OCI-M1 (cell line): Measurements from ENCODE around the gene TRPM4.
"Not testable (repeated sequence)": the region's sequence is repeated elsewhere in the genome, so short reads cannot be mapped to it uniquely, and the experiment has no call there.

ENCODE experiments used
- DNase-seq: peaks from one replicate; lab custom pipeline; 2025; lab: John Stamatoyannopoulos, UW

TRPM4 gene

DNA sequence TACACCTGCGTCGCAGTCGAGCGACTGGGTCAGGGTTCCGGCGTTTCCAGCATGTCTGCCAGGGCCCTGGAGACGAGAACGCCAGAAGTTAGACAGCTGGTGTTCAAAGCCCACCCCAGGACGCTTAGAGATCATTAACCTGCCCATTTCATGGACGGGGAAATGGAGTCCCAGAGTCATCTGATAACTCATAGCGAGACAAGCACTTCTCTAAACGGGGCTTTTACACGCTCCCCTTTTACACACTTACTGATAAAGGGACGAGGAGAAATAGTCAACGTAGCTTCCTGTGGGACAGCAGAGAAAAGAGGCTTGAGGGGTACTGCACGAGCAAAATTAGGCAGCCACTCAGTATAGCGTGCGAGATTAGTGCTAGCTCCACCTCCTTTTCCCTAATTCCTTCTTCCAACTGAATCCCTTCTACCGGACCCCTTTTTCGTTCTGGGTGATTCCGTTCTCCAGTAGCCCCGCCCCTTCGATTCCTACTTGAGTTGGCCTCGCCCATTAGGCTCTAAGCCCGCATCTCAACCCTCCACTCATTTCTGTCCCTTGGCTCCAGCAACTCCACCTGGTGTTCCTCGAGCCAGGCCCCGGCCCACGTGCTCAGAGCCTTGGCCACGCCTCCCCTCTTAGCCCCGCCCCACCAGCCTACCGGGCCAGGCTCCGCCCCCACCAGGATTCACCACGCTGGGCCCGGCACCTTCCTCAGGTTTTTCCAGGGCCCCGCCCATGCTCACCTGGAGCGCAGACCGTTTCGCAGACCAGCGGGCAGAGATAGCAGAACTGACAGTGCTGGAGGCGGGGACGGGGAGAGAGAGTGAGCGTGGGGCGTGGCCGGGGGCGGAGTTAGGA is 6.1 kb upstream of the TRPM4 start:
- DNase-seq, result peak; percentile 96

DNA sequence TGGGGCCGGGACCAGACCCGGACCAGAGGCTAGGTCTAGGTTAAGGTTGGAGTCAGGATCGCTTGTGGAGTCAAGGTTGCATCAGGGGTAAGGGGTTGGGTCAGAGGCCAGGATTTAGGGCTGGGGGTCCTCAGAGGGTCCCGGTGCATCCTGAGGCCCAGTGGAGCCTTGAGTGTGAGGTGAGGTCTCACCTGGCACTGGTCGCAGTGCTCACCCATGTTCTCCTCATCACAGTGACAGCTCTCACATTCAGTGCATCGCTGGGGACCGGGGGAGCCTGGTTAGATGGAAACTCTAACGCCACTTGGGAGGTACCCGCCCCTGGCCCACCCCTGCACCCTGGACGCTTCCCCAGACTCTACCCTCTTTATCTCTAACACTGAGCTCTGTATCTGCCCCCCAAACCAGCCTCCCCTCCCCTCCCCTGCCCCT is 5.5 kb upstream of the TRPM4 start:
- no peak for DNase-seq

DNA sequence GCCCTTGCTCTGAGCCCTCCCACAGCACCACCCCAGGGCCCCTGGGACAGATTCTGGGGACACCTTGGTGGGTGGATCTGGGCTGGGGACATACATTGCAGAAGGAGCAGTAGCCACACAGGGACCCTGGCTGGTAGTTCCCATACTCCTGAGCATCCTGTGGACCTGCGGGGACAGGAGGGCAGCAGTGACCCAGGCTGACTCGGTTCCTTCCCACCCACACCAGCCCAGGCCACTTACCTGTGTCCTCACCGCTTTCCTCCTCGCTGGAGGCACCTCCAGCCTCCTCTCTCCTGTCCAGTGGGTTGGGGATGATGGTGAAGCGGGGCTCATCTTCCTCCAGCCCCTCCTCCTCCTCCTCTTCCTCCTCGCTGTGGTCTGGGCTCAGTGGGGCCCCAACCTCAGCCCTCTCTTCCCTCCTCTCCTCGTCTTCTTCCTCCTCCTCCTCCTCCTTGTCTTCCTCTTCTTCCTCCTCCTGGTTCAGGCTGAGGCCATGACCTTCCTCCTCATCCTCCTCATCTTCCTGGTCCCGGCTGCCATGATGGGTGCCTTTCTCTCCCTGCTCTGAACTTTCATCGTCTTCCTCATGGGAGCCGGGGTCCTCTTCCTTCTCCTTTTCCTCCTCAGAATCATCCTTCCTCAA is 4.3 kb upstream of the TRPM4 start:
- DNase-seq, result no peak

DNA sequence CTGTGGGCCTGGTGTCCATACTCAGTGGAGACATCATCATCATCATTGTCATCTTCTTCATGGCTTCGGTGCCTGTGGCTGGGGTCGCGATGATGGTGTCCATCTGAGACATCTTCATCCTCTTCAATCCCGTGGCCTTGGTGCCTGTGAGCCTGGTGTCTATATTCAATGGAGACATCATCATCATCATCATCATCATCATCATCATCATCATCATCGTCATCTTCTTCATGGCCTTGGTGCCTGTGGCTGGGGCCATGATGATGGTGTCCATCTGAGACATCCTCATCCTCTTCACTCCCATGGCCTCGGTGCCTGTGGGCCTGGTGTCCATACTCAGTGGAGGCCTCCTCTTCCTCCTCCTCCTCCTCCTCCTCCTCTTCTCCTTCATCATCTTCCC is 3.3 kb upstream of the TRPM4 start:
- DNase-seq, result no peak

DNA sequence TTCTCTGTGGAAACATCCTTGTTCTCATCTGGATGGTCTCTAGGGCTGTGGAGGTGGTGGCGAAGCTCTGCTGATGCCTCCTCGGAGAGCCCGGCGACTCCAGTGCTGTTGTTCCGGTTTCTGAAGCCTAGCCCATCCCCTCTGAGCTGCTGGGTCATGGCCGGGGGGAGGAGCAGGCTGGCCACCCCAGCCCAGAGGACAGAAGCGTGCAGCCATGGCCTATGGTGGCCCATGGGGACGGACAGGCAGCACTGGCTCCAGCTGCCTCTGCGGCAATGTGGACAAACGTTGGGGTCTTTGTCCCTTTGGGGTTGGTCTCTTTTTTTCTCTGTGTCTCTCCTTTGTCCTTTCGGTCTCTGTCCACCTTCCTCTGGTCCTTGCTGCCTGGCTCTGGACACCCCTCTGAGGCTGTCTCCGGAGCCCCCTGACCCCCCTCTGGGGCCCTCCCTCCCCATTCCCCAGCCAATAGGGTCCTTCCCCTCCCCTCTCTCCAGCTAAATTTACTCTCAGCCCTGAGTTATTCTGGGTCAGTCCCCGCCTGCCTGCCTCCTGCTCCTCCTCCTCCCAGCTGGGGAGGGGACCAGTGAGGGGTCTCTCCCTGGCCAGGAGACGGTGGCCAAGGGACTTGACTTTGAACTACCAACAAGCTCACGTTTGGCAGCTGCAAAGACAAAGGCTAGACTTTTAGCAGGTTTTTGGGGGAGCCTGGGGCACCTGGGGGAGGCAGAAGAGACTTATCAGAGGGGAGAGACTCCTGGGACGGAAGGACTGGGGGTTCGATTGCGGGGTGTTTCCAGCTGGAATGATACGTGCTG is 2.4 kb upstream of the TRPM4 start, which contains the start of gene HRC:
TSS of gene HRC (minus strand) at position 392 of the 815 bp plus-strand sequence. CDS start at position 233, 159 bp downstream.
- DNase-seq, result no peak

DNA sequence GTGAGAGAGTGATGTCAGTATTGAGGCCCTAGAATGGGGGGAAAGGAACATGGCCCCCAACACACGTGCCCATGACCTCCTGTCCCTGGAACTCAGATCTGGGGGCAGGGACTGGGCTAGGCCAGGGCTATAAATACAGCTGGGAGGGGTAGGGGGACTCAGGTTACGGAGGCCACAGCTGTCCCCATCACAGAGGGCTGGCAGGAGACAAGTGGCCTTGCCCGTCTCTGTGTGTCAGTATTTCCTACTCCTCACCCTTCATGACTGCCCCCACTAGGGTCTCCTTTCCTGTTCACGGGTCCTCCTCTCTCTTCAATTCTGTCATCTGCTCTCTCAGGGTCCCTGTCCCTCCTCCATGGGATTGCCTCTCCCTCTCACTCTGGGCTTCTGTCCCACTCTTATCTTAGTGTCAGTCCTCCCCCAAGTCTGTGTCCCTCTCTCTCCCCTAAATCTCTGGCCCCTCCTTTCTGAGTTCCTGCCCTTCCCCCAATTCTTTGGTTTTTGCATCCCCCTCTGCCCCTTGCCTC is 1.7 kb upstream of the TRPM4 start:
- peak; percentile 46 for DNase-seq

DNA sequence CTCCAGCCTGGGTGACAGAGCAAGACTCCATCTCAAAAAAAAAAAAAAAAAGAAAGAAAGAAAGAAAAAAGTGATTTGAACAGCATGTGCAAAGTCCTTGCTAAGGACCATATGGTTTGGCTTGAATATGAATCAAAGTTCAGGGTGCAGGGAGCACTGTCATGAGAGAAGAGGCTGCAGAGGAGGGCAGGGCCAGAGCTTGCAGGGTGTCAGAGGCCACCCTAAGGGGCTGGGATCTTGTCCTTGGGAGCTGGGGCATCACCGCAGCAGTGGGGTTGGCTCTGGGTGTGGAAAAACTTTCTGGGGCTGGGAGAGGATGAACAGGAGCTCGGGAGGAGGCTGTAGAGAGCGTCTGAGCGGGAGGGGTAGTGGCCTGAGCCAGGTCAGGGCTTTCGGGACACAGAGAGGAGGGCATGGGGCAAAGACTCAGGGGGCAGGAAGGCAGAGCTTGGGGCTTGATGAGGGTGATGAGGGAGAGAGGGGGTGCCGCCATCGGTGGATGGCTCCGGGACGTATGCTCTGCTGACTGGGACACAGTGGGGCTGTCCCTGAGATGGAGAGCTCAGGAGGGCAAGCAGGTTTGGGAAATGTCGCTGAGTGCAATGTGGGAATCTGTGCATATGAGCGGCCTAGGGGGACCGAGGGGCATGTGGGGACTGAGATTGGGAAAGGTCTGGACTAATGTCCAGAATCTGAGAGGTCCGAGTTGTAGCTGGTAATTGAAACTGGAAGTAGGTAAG is 3.0 kb downstream of the TRPM4 start:
- DNase-seq, result no peak

DNA sequence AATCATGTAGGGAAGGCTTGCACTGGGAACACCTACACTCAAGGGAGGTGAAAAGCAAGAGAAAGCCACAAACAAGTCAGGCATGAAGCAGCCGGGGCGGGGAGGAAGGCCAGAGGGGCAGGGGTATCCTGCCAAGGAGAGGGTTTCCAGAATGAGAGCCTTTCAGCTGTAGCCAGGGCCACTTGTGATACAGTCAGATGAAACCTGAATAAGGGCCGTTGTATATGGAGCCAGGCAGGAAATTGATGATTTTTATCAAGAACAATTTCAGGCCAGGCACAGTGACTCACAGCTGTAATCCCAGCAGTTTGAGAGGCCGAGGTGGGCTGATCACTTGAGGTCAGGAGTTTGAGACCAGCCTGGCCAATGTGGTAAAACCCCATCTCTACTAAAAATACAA is 4.4 kb downstream of the TRPM4 start:
- DNase-seq, result no peak

DNA sequence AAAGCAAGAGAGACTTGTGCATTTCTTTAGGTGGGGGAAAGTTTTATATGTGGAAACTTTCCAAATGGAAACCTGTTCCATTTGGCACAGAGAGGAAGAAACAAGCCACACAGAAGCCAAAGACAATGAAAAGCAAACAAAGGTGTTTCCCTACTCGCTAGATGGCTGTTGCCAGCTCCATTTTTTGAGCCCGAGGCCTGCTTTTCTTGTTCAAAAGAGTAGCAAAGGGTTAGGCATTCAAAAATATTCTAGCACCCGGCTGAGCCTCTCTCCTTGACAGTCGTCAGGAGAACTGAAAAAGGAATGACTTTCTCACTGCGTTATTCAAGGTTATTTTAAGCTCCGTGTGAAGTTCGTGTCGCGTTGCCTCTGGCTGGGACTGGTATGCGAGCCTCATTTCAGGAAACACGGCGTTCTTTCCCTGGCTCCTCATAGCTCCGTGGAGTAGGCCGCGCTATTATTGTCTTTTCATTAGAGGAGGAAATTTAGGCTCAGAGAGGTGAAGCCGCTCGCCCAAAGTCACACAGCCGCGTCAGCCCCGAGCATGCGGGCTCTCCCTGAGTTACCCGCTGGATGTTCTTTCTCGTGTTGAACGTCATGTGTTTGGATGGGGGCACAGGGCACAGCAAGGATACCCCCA is 7.6 kb downstream of the TRPM4 start:
- no peak for DNase-seq

DNA sequence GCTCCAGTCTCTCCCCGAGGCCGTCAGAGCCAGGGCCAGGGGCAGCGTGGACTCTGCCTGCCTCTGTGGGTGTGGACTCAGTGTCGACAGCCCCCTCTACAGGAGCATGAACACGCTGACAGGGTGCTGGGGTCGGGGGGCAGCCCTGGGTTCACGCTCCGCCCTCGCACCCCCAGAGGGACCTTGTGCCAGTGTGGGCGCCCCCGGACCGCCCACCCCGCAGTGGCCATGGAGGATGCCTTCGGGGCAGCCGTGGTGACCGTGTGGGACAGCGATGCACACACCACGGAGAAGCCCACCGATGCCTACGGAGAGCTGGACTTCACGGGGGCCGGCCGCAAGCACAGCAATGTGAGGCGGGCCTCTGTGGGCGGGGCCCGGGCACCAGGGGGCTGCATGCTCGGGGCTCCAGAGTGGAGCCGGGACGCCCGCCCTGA is 8.3 kb downstream of the TRPM4 start:
- DNase-seq, result no peak

DNA sequence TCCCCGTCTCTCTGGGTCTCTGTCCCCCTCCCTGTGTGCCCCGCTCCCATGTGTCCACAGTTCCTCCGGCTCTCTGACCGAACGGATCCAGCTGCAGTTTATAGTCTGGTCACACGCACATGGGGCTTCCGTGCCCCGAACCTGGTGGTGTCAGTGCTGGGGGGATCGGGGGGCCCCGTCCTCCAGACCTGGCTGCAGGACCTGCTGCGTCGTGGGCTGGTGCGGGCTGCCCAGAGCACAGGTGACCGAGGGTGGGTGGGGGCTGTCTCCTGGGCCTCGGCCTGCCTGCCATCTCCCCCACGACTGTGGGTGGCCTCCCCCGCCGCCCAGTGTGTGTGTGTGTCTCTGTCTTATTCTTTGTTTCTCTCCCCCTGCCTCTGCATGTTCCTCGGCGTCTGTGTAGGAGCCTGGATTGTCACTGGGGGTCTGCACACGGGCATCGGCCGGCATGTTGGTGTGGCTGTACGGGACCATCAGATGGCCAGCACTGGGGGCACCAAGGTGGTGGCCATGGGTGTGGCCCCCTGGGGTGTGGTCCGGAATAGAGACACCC is 10.3 kb downstream of the TRPM4 start:
- no peak for DNase-seq

DNA sequence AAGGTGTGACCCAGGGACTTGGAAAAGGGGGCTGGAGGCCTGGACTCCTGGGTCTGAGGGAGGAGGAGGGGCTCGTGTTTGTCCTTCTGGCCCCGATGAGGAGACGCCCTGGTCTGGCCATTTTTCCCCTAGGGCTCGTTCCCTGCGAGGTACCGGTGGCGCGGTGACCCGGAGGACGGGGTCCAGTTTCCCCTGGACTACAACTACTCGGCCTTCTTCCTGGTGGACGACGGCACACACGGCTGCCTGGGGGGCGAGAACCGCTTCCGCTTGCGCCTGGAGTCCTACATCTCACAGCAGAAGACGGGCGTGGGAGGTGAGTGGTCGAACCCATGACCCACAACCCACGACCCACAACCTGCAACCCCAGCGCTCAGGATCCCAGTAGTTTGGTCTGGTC is 10.8 kb downstream of the TRPM4 start:
- DNase-seq, result no peak

DNA sequence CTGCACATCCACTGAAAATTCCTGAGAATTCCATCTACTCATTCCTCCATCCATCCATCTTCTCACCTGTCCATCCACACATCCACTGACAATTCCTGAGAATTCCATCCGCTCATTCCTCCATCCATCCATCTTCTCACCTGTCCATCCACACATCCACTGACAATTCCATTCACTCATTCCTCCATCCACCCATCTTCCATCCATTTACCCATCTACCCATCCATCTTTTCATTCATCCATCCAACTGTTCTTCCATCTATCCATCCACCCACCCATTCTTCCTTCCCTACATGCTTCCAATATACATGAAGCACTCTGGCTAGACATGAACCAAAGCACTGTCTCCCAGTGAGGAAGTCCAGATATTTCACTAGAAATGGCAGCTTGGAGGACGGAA is 15.6 kb downstream of the TRPM4 start:
- DNase-seq, result no peak

DNA sequence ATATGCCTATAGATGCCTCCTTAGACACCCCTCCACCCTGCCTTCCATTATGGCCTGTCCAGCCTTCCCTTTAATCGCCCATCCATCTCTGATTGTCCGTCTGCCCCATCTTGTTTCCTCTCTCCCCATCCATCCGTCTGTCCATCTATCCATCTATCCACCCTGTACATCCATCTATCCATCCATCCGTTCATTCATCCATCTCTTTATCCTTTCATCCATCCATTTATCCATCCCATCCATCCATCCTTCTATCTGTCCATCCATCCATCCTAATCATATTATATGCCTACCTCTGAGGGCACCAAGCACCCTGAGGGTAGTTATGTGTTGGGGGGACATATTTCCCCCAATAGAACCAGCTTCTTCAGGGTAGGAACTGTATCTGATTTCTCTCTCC is 23.1 kb downstream of the TRPM4 start:
- DNase-seq, result no peak

DNA sequence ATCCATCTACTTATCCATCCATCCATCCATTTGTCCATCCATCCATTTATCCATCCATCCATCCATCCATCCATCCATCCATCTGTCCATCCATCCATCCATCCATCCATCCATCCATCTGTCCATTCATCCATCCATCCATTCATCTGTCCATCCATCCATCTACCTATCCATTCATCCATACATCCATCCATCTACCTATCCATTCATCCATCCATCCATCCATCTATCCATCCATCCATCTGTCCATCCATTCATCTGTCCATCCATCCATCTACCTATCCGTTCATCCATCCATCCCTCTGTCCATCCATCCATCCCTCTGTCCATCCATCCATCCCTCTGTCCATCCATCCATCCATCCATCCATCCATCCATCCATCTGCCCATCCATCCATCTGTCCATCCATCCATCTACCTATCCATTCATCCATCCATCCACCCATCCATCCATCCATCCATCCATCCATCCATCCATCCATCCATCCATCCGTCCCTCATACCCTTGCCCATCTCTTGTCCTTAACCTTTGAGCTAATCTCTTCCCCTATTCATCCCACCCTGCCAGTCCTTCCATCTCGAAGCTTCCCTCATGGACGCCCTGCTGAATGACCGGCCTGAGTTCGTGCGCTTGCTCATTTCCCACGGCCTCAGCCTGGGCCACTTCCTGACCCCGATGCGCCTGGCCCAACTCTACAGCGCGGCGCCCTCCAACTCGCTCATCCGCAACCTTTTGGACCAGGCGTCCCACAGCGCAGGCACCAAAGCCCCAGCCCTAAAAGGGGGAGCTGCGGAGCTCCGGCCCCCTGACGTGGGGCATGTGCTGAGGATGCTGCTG is 24.6 kb downstream of the TRPM4 start:
- not testable (repeated sequence) for DNase-seq

DNA sequence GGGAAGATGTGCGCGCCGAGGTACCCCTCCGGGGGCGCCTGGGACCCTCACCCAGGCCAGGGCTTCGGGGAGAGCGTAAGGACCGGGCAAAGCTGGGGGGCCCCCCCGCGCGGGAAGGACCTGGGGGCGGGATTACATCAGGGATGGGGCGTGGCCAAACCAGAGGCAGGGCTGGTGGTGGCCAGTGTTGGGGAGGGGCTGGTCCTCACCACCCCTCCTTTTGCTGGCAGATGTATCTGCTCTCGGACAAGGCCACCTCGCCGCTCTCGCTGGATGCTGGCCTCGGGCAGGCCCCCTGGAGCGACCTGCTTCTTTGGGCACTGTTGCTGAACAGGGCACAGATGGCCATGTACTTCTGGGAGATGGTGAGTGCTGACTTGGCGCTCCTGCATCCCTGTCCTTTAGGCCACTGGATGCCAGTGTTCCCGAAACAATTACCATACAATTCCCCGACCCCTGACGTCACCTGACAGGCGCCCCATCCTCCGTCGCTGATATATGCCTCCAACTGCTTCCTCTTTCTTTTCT is 25.3 kb downstream of the TRPM4 start:
- no peak for DNase-seq

DNA sequence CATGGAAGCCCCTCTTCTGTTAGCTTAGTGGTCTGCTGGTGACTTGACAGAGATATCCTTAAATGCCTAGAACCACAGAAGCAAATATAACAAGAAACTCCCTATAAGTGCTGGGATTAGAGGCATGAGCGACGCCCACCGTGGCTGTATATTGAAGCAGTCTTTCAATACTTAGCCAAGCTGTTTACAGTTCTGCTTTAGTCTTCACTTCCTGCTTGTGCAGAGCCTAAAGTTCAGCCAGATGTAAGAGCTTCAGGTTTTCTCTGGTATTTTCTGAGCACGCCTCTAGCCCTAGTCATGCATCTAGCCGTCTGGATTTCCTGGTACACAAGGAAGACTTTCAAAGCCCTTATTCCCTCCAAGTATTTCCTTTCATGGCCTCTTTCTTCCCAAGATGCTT is 28.5 kb downstream of the TRPM4 start:
- DNase-seq, result no peak

DNA sequence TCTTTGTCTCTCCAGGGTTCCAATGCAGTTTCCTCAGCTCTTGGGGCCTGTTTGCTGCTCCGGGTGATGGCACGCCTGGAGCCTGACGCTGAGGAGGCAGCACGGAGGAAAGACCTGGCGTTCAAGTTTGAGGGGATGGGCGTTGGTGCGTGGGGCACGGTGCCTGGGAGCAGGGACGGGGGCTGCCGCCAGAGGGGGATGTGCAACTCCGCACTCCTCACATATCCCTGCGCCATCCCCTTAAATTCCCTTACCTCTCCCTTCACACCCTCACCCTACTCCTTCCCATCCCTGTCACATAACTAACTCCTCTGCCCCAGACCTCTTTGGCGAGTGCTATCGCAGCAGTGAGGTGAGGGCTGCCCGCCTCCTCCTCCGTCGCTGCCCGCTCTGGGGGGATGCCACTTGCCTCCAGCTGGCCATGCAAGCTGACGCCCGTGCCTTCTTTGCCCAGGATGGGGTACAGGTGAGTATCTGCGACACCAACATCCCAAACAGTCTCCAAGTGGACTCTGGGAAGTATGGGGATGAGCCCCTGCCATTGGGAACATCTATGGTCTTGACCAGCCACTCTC is 31.1 kb downstream of the TRPM4 start:
- DNase-seq, result no peak

DNA sequence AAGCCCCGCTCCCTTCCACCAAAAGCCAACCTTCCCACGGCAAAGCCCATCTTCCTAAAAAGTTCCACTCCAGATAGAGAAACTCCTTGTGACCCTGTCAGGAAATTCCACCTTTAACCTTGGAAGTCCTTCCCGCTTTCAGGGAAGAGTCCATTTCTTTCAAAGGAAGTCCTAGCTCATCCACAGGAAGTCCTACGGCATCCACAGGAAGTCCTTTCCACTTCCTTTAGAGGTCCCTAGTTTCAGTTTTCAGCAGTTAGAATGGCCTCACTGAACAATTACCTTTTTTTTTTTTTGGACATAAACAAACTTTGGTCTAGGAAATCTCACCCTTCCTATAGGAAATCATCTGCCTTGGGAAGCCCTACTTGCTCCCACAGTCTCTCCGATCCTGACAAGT is 31.7 kb downstream of the TRPM4 start:
- DNase-seq, result no peak
